ENCODE results near the gene ZFYVE28. TPM values are rescaled to one million over a fixed set of nuclear protein-coding genes. Genes with fewer than 3 reads are reported as not detected.

ZFYVE28 gene
- total RNA-seq, 3 donors from 2014 or later (not counting 1 experiment from before 2014, with no cell fraction given): 85.4 to 107 (median 104) TPM

- Mint-ChIP-seq H3K27me3 (ENCODE audit: low read depth in 2 of 2) (peaks cover 0 to 3% of the 10 kb centered on the region in 2 donors), H3K4me1 (peaks cover 49 to 63% of the 10 kb centered on the region in 2 donors), H3K27ac (no peak overlapping the region), H3K36me3 (no peaks in the 10 kb centered on the region), H3K9me3 (no peaks in the 10 kb centered on the region), H3K4me3 (no peak overlapping the region)
- no peak overlapping the region for H3K27ac ChIP-seq (ENCODE audit: low read length)
- no peak for ATAC-seq
- H3K9me3 ChIP-seq (ENCODE audit: control insufficient read depth, insufficient read depth, low read length): no peaks in the 10 kb centered on the region
- peaks cover 35% of the 10 kb centered on the region for H3K4me1 ChIP-seq (ENCODE audit: control insufficient read depth, insufficient read depth, low read length)
- no peak overlapping the region for H3K4me3 ChIP-seq (ENCODE audit: low read length)
- no peak for TF ChIP-seq CTCF (IDR thresholded peaks at IDR 0.05)
- intact Hi-C loops (cut with micrococcal nuclease): no loop called here
- no peaks in the 10 kb centered on the region for H3K36me3 ChIP-seq (ENCODE audit: control insufficient read depth, insufficient read depth, low read length)
- H3K27me3 ChIP-seq (ENCODE audit: control insufficient read depth, insufficient read depth, low read length): no peaks in the 10 kb centered on the region
- 96% methylated on average over 17 of the region's 17 CpGs for WGBS (ENCODE audit: insufficient coverage)
- DNase-seq: no peak
Measured at GRCh38 chr4:2387218-2387617, 31.2 kb downstream of the ZFYVE28 start.

- H3K27me3 Mint-ChIP-seq (ENCODE audit: low read depth in 2 of 2): peaks cover 0 to 3% of the 10 kb centered on the region in 2 donors
- peaks cover 31% of the 10 kb centered on the region for H3K4me1 ChIP-seq (ENCODE audit: control insufficient read depth, insufficient read depth, low read length)
- H3K4me3 Mint-ChIP-seq: no peak overlapping the region
- H3K9me3 Mint-ChIP-seq: no peaks in the 10 kb centered on the region
- no peak for TF ChIP-seq CTCF (IDR thresholded peaks at IDR 0.05)
- H3K4me3 ChIP-seq (ENCODE audit: low read length): no peak overlapping the region
- peaks cover 44 to 58% of the 10 kb centered on the region in 2 donors for H3K4me1 Mint-ChIP-seq
- DNase-seq: no peak
- 94% methylated on average over 19 of the region's 19 CpGs for WGBS (ENCODE audit: insufficient coverage)
- no peak overlapping the region for H3K27ac Mint-ChIP-seq
- no peaks in the 10 kb centered on the region for H3K9me3 ChIP-seq (ENCODE audit: control insufficient read depth, insufficient read depth, low read length)
- intact Hi-C loops (cut with micrococcal nuclease): no loop called here
- H3K27me3 ChIP-seq (ENCODE audit: control insufficient read depth, insufficient read depth, low read length): no peaks in the 10 kb centered on the region
- H3K36me3 ChIP-seq (ENCODE audit: control insufficient read depth, insufficient read depth, low read length): no peaks in the 10 kb centered on the region
- no peak overlapping the region for H3K27ac ChIP-seq (ENCODE audit: low read length)
- no peak for ATAC-seq
- no peaks in the 10 kb centered on the region for H3K36me3 Mint-ChIP-seq
Measured at GRCh38 chr4:2386717-2387116, 31.7 kb downstream of the ZFYVE28 start.

GRCh38 chr4:2385516-2385915 is 32.9 kb downstream of the ZFYVE28 start:
- no peaks in the 10 kb centered on the region for H3K9me3 Mint-ChIP-seq
- H3K27ac ChIP-seq (ENCODE audit: low read length): no peak overlapping the region
- DNase-seq (no peak), ATAC-seq (no peak)
- H3K4me3 ChIP-seq (ENCODE audit: low read length): no peak overlapping the region
- no peaks in the 10 kb centered on the region for H3K27me3 ChIP-seq (ENCODE audit: control insufficient read depth, insufficient read depth, low read length)
- WGBS (ENCODE audit: insufficient coverage): 97% methylated on average over 8 of the region's 8 CpGs
- no peaks in the 10 kb centered on the region for H3K9me3 ChIP-seq (ENCODE audit: control insufficient read depth, insufficient read depth, low read length)
- no peaks in the 10 kb centered on the region for H3K36me3 ChIP-seq (ENCODE audit: control insufficient read depth, insufficient read depth, low read length)
- intact Hi-C loops (cut with micrococcal nuclease): no loop called here
- H3K36me3 Mint-ChIP-seq: no peaks in the 10 kb centered on the region
- no peak overlapping the region for H3K4me3 Mint-ChIP-seq
- peaks cover 20% of the 10 kb centered on the region for H3K4me1 ChIP-seq (ENCODE audit: control insufficient read depth, insufficient read depth, low read length)
- no peak for TF ChIP-seq CTCF (IDR thresholded peaks at IDR 0.05)
- peaks cover 32 to 52% of the 10 kb centered on the region in 2 donors for H3K4me1 Mint-ChIP-seq
- no peak overlapping the region for H3K27ac Mint-ChIP-seq
- H3K27me3 Mint-ChIP-seq (ENCODE audit: low read depth in 2 of 2): no peaks in the 10 kb centered on the region

GRCh38 chr4:2384245-2384644 is 34.2 kb downstream of the ZFYVE28 start:
- H3K9me3 Mint-ChIP-seq: no peaks in the 10 kb centered on the region
- H3K36me3 ChIP-seq (ENCODE audit: control insufficient read depth, insufficient read depth, low read length): no peaks in the 10 kb centered on the region
- H3K27ac Mint-ChIP-seq: peak overlapping the region; percentile 32 to 53
- H3K4me1 ChIP-seq (ENCODE audit: control insufficient read depth, insufficient read depth, low read length): peaks cover 7% of the 10 kb centered on the region
- intact Hi-C loops (cut with micrococcal nuclease): no loop called here
- no peaks in the 10 kb centered on the region for H3K27me3 ChIP-seq (ENCODE audit: control insufficient read depth, insufficient read depth, low read length)
- no peaks in the 10 kb centered on the region for H3K9me3 ChIP-seq (ENCODE audit: control insufficient read depth, insufficient read depth, low read length)
- H3K27me3 Mint-ChIP-seq (ENCODE audit: low read depth in 2 of 2): no peaks in the 10 kb centered on the region
- H3K4me3 Mint-ChIP-seq: no peak overlapping the region
- H3K4me3 ChIP-seq (ENCODE audit: low read length): no peak overlapping the region
- WGBS (ENCODE audit: insufficient coverage): 92% methylated on average over 6 of the region's 6 CpGs
- no peak for DNase-seq
- no peaks in the 10 kb centered on the region for H3K36me3 Mint-ChIP-seq
- H3K4me1 Mint-ChIP-seq: peaks cover 21 to 43% of the 10 kb centered on the region in 2 donors
- H3K27ac ChIP-seq (ENCODE audit: low read length): no peak overlapping the region
- no peak for ATAC-seq
- no peak for TF ChIP-seq CTCF (IDR thresholded peaks at IDR 0.05)

Measured in natural killer cell (primary cell).